ENCODE measurements around the gene NPM1. TPM values are rescaled to one million over a fixed set of nuclear protein-coding genes. Genes with fewer than 3 reads are reported as not detected.
A peak's percentile ranks its signal among the peaks of the same experiment; 100 is the strongest.

The NPM1 gene
- total RNA-seq, 1 experiment from 2014 or later, result 3,122 TPM

- no peak overlapping the region for H2AFZ ChIP-seq (ENCODE audit: low read length)
- Mint-ChIP-seq H3K4me3 (no peak overlapping the region), H3K9me3 (no peaks in the 10 kb centered on the region; a peak in 1 of 5 replicates), H3K36me3 (ENCODE audit: insufficient read depth in 1 of 3, low read depth in 3 of 3) (no peaks in the 10 kb centered on the region; a peak in 1 of 7 replicates), H3K4me1 (peaks cover 6 to 23% of the 10 kb centered on the region in 2 experiments), H3K27ac (no peak overlapping the region), H3K27me3 (ENCODE audit: low read depth) (peaks cover 14% of the 10 kb centered on the region)
- no peak overlapping the region for H2BK15ac ChIP-seq (ENCODE audit: low read depth, low read length)
- H2BK5ac ChIP-seq (ENCODE audit: insufficient read length, low read length), result no peak overlapping the region
- H3K79me1 ChIP-seq (ENCODE audit: insufficient read depth, low read depth, low read length, poor library complexity, severe bottlenecking), result no peaks in the 10 kb centered on the region
- DNase-seq, result peak; percentile 17
- H3K56ac ChIP-seq (ENCODE audit: insufficient read length, low read depth, low read length), result no peak overlapping the region
- no peak overlapping the region for H3K4ac ChIP-seq (ENCODE audit: low read depth, low read length)
- H2BK20ac ChIP-seq (ENCODE audit: low read depth, low read length, poor library complexity, severe bottlenecking), result no peak overlapping the region
- H4K5ac ChIP-seq (ENCODE audit: insufficient read length, low read depth, low read length), result no peak overlapping the region
- no peaks in the 10 kb centered on the region for H4K20me1 ChIP-seq (ENCODE audit: control insufficient read depth, insufficient read depth, insufficient read length)
- H2BK120ac ChIP-seq (ENCODE audit: low read depth, low read length, poor library complexity, severe bottlenecking), result no peak overlapping the region
- H2BK12ac ChIP-seq (ENCODE audit: insufficient read length, low read depth, low read length), result no peak overlapping the region
- no peak for TF ChIP-seq CTCF (conservative IDR thresholded peaks at IDR 0.05)
- no peak overlapping the region for H3K9ac ChIP-seq (ENCODE audit: extremely low read depth, insufficient read length, low read length)
- no peak overlapping the region for H3K27ac ChIP-seq (ENCODE audit: insufficient read length, low read depth, low read length)
- no peak overlapping the region for H4K91ac ChIP-seq (ENCODE audit: insufficient read length, low read depth, low read length)
- no peak overlapping the region for H3K18ac ChIP-seq (ENCODE audit: insufficient read length, low read depth, low read length)
- no peaks in the 10 kb centered on the region for H3K23me2 ChIP-seq (ENCODE audit: insufficient read length, low read depth, low read length, poor library complexity, severe bottlenecking)
- H3T11ph ChIP-seq (ENCODE audit: low read length), result no peak overlapping the region
- no CpG with 5 or more reads among the region's 20 CpGs for WGBS (ENCODE audit: extremely low coverage, insufficient read length, low lambda C conversion rate)
- H3K79me2 ChIP-seq (ENCODE audit: insufficient read depth, low read length), result no peaks in the 10 kb centered on the region
- H2AK5ac ChIP-seq (ENCODE audit: insufficient read length, low read length), result no peak overlapping the region
- no peak overlapping the region for H3K4me2 ChIP-seq (ENCODE audit: insufficient read depth, insufficient read length, low read length)
- no peaks in the 10 kb centered on the region for H3K9me3 ChIP-seq (ENCODE audit: control insufficient read depth, low read depth, low read length)
- H3K4me1 ChIP-seq (ENCODE audit: insufficient read depth, low read length), result no peaks in the 10 kb centered on the region
- no peak overlapping the region for H3K14ac ChIP-seq (ENCODE audit: insufficient read depth, low read length)
- H3K23ac ChIP-seq (ENCODE audit: insufficient read length, low read depth, low read length), result no peak overlapping the region
- no peaks in the 10 kb centered on the region; the same call in 1 of the 2 replicates for H3K27me3 ChIP-seq (ENCODE audit: insufficient read depth, low read length)
- no peak overlapping the region for H4K8ac ChIP-seq (replicated peaks; ENCODE audit: insufficient read length, low read depth, low read length)
These were observed 39.9 kb downstream of the NPM1 start for GRCh38 chr5:171427318-171428167.
